CD4-positive, alpha-beta memory T cell (primary cell): ENCODE results near the gene TCF4. TPM values are rescaled to one million over a fixed set of nuclear protein-coding genes. Genes with fewer than 3 reads are reported as not detected.

Experiments
- CTCF ChIA-PET: fragments of 350-600 bp; sonication (Branson Sonifier 250); formaldehyde crosslinking; loops from one replicate; lab custom pipeline; 2021; ENCODE audit warnings: inconsistent platforms; ENCODE audit not compliant: partially characterized antibody; lab: Charles Lee
- POLR2A ChIA-PET: fragments of 350-600 bp; sonication (Branson Sonifier 250); formaldehyde crosslinking; loops from one replicate; lab custom pipeline; 2021; ENCODE audit not compliant: partially characterized antibody; lab: Charles Lee
- DNase-seq, 5 donors: peaks; one replicate each; pipeline versions ENCODE4 v3.0.0 to v3.0.0-alpha.2; 2020 to 2022; ENCODE audit warnings: mixed read lengths in 1 of 5
- H3K27ac ChIP-seq: one replicate; pipeline ENCODE4 v1.7.0; 2013; ENCODE audit warnings: low read depth, low read length
- H3K27me3 ChIP-seq: 2 replicates; pipeline ENCODE4 v1.7.0; 2013; ENCODE audit warnings: mild to moderate bottlenecking, low read length, moderate library complexity; ENCODE audit not compliant: insufficient read depth
- H3K36me3 ChIP-seq: 2 replicates; pipeline ENCODE4 v1.7.0; 2013; ENCODE audit warnings: mild to moderate bottlenecking, low read length, moderate library complexity; ENCODE audit not compliant: insufficient read depth
- H3K4me1 ChIP-seq: 2 replicates; pipeline ENCODE4 v1.7.0; 2013; ENCODE audit warnings: mild to moderate bottlenecking, low read length, moderate library complexity; ENCODE audit not compliant: insufficient read depth
- H3K4me3 ChIP-seq, 2 donors: one replicate each; pipeline ENCODE4 v1.7.0; 2013; ENCODE audit warnings: low read length in 2 of 2, mild to moderate bottlenecking in 1 of 2
- H3K9me3 ChIP-seq, 2 donors: one replicate each; pipeline ENCODE4 v1.7.0; 2013; ENCODE audit warnings: low read length in 2 of 2, control low read depth in 1 of 2; ENCODE audit not compliant: control insufficient read depth in 1 of 2
- H3K27ac Mint-ChIP-seq, 7 donors: one replicate each; pipeline ENCODE4 v1.8.0; 2020 to 2021; ENCODE audit warnings: mixed read lengths in 7 of 7, mild to moderate bottlenecking in 6 of 7, inconsistent platforms in 3 of 7, moderate library complexity in 3 of 7
- H3K27me3 Mint-ChIP-seq, 2 donors: one replicate each; pipeline ENCODE4 v1.8.0; 2020 to 2021; ENCODE audit warnings: mixed read lengths in 2 of 2
- H3K36me3 Mint-ChIP-seq, 2 donors: one replicate each; pipeline ENCODE4 v1.8.0; 2020 to 2021; ENCODE audit warnings: mixed read lengths in 2 of 2, inconsistent platforms in 1 of 2, mild to moderate bottlenecking in 1 of 2
- H3K4me1 Mint-ChIP-seq, 4 donors: one replicate each; pipeline ENCODE4 v1.8.0; 2020 to 2021; ENCODE audit warnings: mixed read lengths in 4 of 4, mild to moderate bottlenecking in 1 of 4
- H3K4me3 Mint-ChIP-seq, 8 donors: one replicate each; pipeline ENCODE4 v1.8.0; 2020 to 2021; ENCODE audit warnings: mixed read lengths in 8 of 8, mild to moderate bottlenecking in 7 of 8, moderate library complexity in 6 of 8, inconsistent platforms in 3 of 8
- H3K9me3 Mint-ChIP-seq, 8 donors: one replicate each; pipeline ENCODE4 v1.8.0; 2020 to 2021; ENCODE audit warnings: mixed read lengths in 8 of 8, mild to moderate bottlenecking in 5 of 8, inconsistent platforms in 3 of 8, moderate library complexity in 1 of 8
- intact Hi-C: fragments of 100-400 bp; cut with micrococcal nuclease; formaldehyde crosslinking; loops from one replicate; pipeline ENCODE4 v1.15.1; 2023
- polyA plus RNA-seq, 2 donors: library from polyadenylated mRNA; unstranded; fragments of 300-500 nt; fragmentation: Illumina TruSeq; gene quantifications; one replicate each; pipeline ENCODE4 v1.2.3, GENCODE V29; 2021
- total RNA-seq, 2 experiments: library from RNA; stranded (reverse); gene quantifications; one replicate each; pipeline ENCODE4 v1.2.3, GENCODE V29; 2021

TCF4 gene
- total and polyA plus RNA-seq, 4 experiments from 2014 or later, result 0.11 to 2.2 (median 0.76) TPM

- Histone ChIP-seq H3K9me3 (no peaks in the 10 kb centered on the region), H3K27me3 (no peaks in the 10 kb centered on the region), H3K36me3 (no peaks in the 10 kb centered on the region), H3K4me3 (no peak overlapping the region), H3K4me1 (no peaks in the 10 kb centered on the region), H3K27ac (no peak overlapping the region)
- POLR2A ChIA-PET, result no interaction called here
- no peak overlapping the region for H3K4me3 Mint-ChIP-seq
- CTCF ChIA-PET, result no interaction called here
- no peak overlapping the region for H3K27ac Mint-ChIP-seq
- H3K36me3 Mint-ChIP-seq, result no peaks in the 10 kb centered on the region
- intact Hi-C loops, result no loop called here
- no peak for DNase-seq
- H3K27me3 Mint-ChIP-seq, result no peaks in the 10 kb centered on the region
- no peaks in the 10 kb centered on the region for H3K4me1 Mint-ChIP-seq
- H3K9me3 Mint-ChIP-seq, result peaks cover 0 to 7% (median 3%) of the 10 kb centered on the region in 8 donors
Measured at GRCh38 chr18:55296115-55296514, 291.9 kb downstream of the TCF4 start.

DNA sequence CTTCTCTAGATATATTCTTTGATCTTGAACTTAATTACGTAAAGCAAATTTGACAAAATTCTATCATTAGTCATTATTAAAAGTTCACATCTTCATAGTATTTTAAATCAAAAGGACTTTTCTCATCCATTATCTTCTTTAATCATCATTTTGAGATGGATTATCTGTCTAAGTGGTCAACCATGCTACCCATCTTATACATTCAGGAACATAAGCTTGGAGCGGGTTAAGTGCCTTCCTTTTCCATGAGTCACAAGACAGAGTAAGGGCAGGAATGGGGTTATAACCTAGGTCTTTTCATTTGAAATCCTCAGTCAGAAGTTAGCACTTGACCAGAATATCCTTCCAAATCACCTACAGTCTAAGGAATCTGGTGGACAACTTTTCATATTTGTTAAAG is 297.1 kb downstream of the TCF4 start:
- POLR2A ChIA-PET, result no interaction called here
- H3K4me3 ChIP-seq, result no peak overlapping the region
- no peak overlapping the region for H3K27ac ChIP-seq
- H3K36me3 ChIP-seq, result no peaks in the 10 kb centered on the region
- DNase-seq, result no peak
- CTCF ChIA-PET, result no interaction called here
- Mint-ChIP-seq H3K4me1 (no peaks in the 10 kb centered on the region), H3K9me3 (peaks cover 0 to 4% (median 0%) of the 10 kb centered on the region in 8 donors), H3K27me3 (no peaks in the 10 kb centered on the region), H3K27ac (no peak overlapping the region), H3K4me3 (no peak overlapping the region), H3K36me3 (no peaks in the 10 kb centered on the region)
- H3K4me1 ChIP-seq, result no peaks in the 10 kb centered on the region
- H3K9me3 ChIP-seq, result no peaks in the 10 kb centered on the region
- intact Hi-C loops, result no loop called here
- no peaks in the 10 kb centered on the region for H3K27me3 ChIP-seq

DNA sequence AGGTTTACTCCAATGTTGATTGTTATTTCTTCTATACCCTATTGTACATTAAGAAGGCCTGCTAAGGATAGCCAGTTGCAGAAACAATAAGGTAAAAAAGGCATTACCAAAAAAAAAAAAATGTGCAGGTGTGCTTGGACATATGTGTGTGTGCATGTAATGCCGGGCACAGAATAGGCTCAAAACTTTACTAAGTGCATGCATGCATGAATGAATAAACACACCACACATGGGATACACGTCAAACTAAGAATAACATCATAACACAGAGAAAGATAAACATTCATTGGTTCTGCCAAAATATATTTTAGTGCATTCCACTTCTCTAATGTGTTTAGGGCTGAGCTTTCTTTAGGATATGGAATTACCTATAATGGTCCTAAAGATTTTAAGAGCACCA is 298.2 kb downstream of the TCF4 start:
- DNase-seq, result no peak
- Mint-ChIP-seq H3K36me3 (no peaks in the 10 kb centered on the region), H3K4me1 (no peaks in the 10 kb centered on the region), H3K4me3 (no peak overlapping the region), H3K9me3 (peaks cover 0 to 2% (median 0%) of the 10 kb centered on the region in 8 donors), H3K27me3 (no peaks in the 10 kb centered on the region), H3K27ac (no peak overlapping the region)
- H3K9me3 ChIP-seq, result no peaks in the 10 kb centered on the region
- H3K27me3 ChIP-seq, result no peaks in the 10 kb centered on the region
- H3K4me3 ChIP-seq, result no peak overlapping the region
- H3K4me1 ChIP-seq, result no peaks in the 10 kb centered on the region
- ChIA-PET POLR2A (no interaction called here), CTCF (no interaction called here)
- H3K36me3 ChIP-seq, result no peaks in the 10 kb centered on the region
- no peak overlapping the region for H3K27ac ChIP-seq
- intact Hi-C loops, result no loop called here

DNA sequence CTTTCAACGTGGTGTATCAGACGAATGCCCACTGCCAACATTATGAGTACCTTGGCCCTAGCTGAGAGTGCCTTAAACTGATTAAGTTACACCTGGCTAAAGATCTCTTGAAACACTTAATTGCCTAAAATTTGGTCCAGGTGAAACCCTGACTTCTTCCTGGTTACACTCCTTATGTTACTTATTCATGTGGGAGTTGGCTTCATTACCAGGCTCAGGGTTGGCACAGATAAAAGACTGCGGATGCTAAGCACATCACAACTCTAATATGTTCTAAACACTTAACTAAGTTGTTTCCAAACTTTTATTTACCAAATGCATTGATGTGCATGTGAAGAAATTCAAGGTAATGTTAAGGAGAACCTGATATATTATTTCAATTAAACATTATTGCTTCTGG is 298.9 kb downstream of the TCF4 start:
- intact Hi-C loops, result no loop called here
- CTCF ChIA-PET, result no interaction called here

GRCh38 chr18:55287935-55288868 is 299.8 kb downstream of the TCF4 start:
- no peak overlapping the region for H3K4me3 ChIP-seq
- CTCF ChIA-PET, result no interaction called here

More for the DNA sequence above, 298.9 kb downstream of the TCF4 start:
- no peak for DNase-seq
- Mint-ChIP-seq H3K27ac (no peak overlapping the region), H3K4me1 (no peaks in the 10 kb centered on the region), H3K27me3 (no peaks in the 10 kb centered on the region), H3K9me3 (peaks cover 0 to 2% (median 0%) of the 10 kb centered on the region in 8 donors), H3K36me3 (no peaks in the 10 kb centered on the region), H3K4me3 (no peak overlapping the region)
- H3K9me3 ChIP-seq, result no peaks in the 10 kb centered on the region
- no peak overlapping the region for H3K4me3 ChIP-seq
- H3K4me1 ChIP-seq, result no peaks in the 10 kb centered on the region
- no peak overlapping the region for H3K27ac ChIP-seq
- POLR2A ChIA-PET, result no interaction called here
- no peaks in the 10 kb centered on the region for H3K27me3 ChIP-seq
- no peaks in the 10 kb centered on the region for H3K36me3 ChIP-seq

GRCh38 chr18:55287149-55287806 is 300.7 kb downstream of the TCF4 start:
- no peaks in the 10 kb centered on the region for H3K36me3 ChIP-seq
- H3K27me3 ChIP-seq, result no peaks in the 10 kb centered on the region
- Mint-ChIP-seq H3K36me3 (no peaks in the 10 kb centered on the region), H3K4me3 (no peak overlapping the region), H3K9me3 (no peaks in the 10 kb centered on the region), H3K4me1 (no peaks in the 10 kb centered on the region), H3K27ac (no peak overlapping the region), H3K27me3 (no peaks in the 10 kb centered on the region)
- H3K27ac ChIP-seq, result no peak overlapping the region
- no peak for DNase-seq
- H3K4me1 ChIP-seq, result no peaks in the 10 kb centered on the region
- CTCF ChIA-PET, result interaction anchor here (1.1 kb wide), 1 partner anchor 54 kb away, joined by 3 read pairs; no protein-coding TSS in a partner anchor
- no peaks in the 10 kb centered on the region for H3K9me3 ChIP-seq
- H3K4me3 ChIP-seq, result no peak overlapping the region
- intact Hi-C loops, result no loop called here
- POLR2A ChIA-PET, result no interaction called here

More at GRCh38 chr18:55287935-55288868, 299.8 kb downstream of the TCF4 start:
- H3K27ac Mint-ChIP-seq, result no peak overlapping the region
- no peak for DNase-seq
- H3K9me3 ChIP-seq, result no peaks in the 10 kb centered on the region
- H3K27me3 Mint-ChIP-seq, result no peaks in the 10 kb centered on the region
- no peak overlapping the region for H3K27ac ChIP-seq
- no peaks in the 10 kb centered on the region for H3K4me1 Mint-ChIP-seq
- no peaks in the 10 kb centered on the region for H3K27me3 ChIP-seq
- POLR2A ChIA-PET, result no interaction called here
- no peaks in the 10 kb centered on the region for H3K4me1 ChIP-seq
- no peaks in the 10 kb centered on the region for H3K9me3 Mint-ChIP-seq
- no peaks in the 10 kb centered on the region for H3K36me3 Mint-ChIP-seq
- H3K4me3 Mint-ChIP-seq, result no peak overlapping the region
- no peaks in the 10 kb centered on the region for H3K36me3 ChIP-seq
- intact Hi-C loops, result no loop called here

GRCh38 chr18:55286257-55286825 is 301.7 kb downstream of the TCF4 start:
- Mint-ChIP-seq H3K27me3 (no peaks in the 10 kb centered on the region), H3K27ac (no peak overlapping the region), H3K4me1 (no peaks in the 10 kb centered on the region), H3K36me3 (no peaks in the 10 kb centered on the region), H3K9me3 (no peaks in the 10 kb centered on the region), H3K4me3 (no peak overlapping the region)
- H3K4me3 ChIP-seq, result no peak overlapping the region
- no peaks in the 10 kb centered on the region for H3K36me3 ChIP-seq
- intact Hi-C loops, result no loop called here
- H3K27me3 ChIP-seq, result no peaks in the 10 kb centered on the region
- no peak overlapping the region for H3K27ac ChIP-seq
- DNase-seq, result no peak
- CTCF ChIA-PET, result interaction anchor here (1.1 kb wide), 1 partner anchor 53 kb away, joined by 3 read pairs; no protein-coding TSS in a partner anchor
- no peaks in the 10 kb centered on the region for H3K9me3 ChIP-seq
- H3K4me1 ChIP-seq, result no peaks in the 10 kb centered on the region
- POLR2A ChIA-PET, result no interaction called here
